ENCODE data around the gene AASDH.

Gene AASDH

DNA sequence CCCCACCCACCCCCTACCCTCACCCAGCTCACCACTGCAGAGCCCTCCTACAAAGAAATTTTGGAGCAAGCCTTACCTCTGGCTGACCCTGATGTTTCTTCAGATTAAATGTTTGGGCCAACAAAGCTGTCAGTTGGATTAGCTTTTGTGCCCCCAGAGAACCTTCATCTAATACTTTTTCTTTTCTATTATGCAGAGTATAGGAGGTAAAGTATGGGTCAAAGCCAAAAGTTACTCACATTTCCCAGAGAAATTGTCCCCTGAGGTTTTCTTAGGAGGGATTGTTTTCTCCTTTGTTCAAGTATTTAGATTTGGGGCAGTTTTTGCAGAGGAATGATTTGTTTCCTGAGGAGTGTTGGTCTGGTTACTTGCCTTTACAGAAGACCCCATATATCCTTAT, 69.5 kb downstream of the AASDH start:
- intact Hi-C loops (cut with micrococcal nuclease) = no loop called here
- Mint-ChIP-seq H3K9me3 (peaks cover 16% of the 10 kb centered on the region), H3K27me3 (no peaks in the 10 kb centered on the region), H3K4me1 (ENCODE audit: low read depth) (no peaks in the 10 kb centered on the region), H3K27ac (no peak overlapping the region), H3K4me3 (no peak overlapping the region), H3K36me3 (ENCODE audit: low read depth) (peaks cover 5% of the 10 kb centered on the region)

GRCh38 chr4:56316011-56316650, 71.2 kb downstream of the AASDH start:
- H3K4me3 Mint-ChIP-seq = no peak overlapping the region

DNA sequence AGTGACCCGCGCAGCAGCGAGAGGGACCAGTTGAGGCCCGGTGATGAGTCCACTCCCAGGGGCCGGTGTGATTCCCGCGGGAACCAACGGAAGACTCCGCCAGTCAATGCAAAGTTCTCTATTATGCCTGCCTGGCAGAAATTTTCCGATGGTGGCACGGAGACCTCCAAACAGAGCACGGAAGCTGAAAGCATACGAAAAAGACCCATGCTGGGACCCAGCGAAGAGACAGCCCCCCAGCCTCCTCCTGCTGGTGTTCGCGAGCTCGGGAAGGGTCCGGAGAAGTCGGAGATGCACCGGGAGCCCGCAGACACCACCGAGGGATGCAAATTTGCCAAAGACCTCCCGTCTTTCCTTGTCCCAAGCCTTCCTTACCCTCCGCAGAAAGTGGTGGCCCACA, 71.7 kb downstream of the AASDH start:
- no peak overlapping the region for H3K27ac Mint-ChIP-seq
- H3K36me3 Mint-ChIP-seq (ENCODE audit: low read depth) = peaks cover 5% of the 10 kb centered on the region
- H3K27me3 Mint-ChIP-seq = no peaks in the 10 kb centered on the region
- H3K9me3 Mint-ChIP-seq = peaks cover 16% of the 10 kb centered on the region
- no peak overlapping the region for H3K4me3 Mint-ChIP-seq
- no peaks in the 10 kb centered on the region for H3K4me1 Mint-ChIP-seq (ENCODE audit: low read depth)
- intact Hi-C loops (cut with micrococcal nuclease) = no loop called here

More at GRCh38 chr4:56316011-56316650, 71.2 kb downstream of the AASDH start:
- no peaks in the 10 kb centered on the region for H3K4me1 Mint-ChIP-seq (ENCODE audit: low read depth)
- intact Hi-C loops (cut with micrococcal nuclease) = no loop called here
- H3K27ac Mint-ChIP-seq = no peak overlapping the region
- H3K9me3 Mint-ChIP-seq = peaks cover 16% of the 10 kb centered on the region
- H3K36me3 Mint-ChIP-seq (ENCODE audit: low read depth) = peaks cover 5% of the 10 kb centered on the region
- no peaks in the 10 kb centered on the region for H3K27me3 Mint-ChIP-seq

- H3K27ac Mint-ChIP-seq = no peak overlapping the region
- H3K9me3 Mint-ChIP-seq = peaks cover 16% of the 10 kb centered on the region
- no peaks in the 10 kb centered on the region for H3K4me1 Mint-ChIP-seq (ENCODE audit: low read depth)
- H3K27me3 Mint-ChIP-seq = no peaks in the 10 kb centered on the region
- H3K4me3 Mint-ChIP-seq = no peak overlapping the region
- H3K36me3 Mint-ChIP-seq (ENCODE audit: low read depth) = peaks cover 5% of the 10 kb centered on the region
- intact Hi-C loops (cut with micrococcal nuclease) = no loop called here
These were observed 72.2 kb downstream of the AASDH start for GRCh38 chr4:56315041-56315440.

GRCh38 chr4:56314207-56314915, 72.9 kb downstream of the AASDH start:
- peaks cover 16% of the 10 kb centered on the region for H3K9me3 Mint-ChIP-seq
- H3K4me3 Mint-ChIP-seq = no peak overlapping the region
- H3K36me3 Mint-ChIP-seq (ENCODE audit: low read depth) = peaks cover 5% of the 10 kb centered on the region
- no peaks in the 10 kb centered on the region for H3K4me1 Mint-ChIP-seq (ENCODE audit: low read depth)
- no peak overlapping the region for H3K27ac Mint-ChIP-seq
- H3K27me3 Mint-ChIP-seq = no peaks in the 10 kb centered on the region
- intact Hi-C loops (cut with micrococcal nuclease) = no loop called here

DNA sequence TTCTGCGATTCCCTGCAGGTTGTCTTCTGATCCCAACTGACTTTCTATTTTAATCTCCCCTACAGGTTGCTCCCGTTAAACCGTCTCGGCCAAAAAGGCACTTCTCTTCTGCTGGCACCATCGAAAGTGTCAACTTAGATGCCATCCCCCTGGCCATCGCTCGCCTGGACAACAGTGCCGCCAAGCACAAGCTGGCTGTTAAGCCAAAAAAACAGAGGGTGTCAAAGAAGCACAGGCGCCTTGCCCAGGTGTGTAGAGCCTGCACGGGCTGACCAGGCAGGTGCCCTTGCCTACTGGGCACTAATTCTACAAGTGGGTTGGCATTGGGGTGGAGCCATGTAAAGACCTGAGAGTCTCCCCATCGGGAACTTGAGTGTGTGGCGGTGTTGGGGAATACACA, 74.2 kb downstream of the AASDH start:
- Mint-ChIP-seq H3K27ac (no peak overlapping the region), H3K4me1 (ENCODE audit: low read depth) (no peaks in the 10 kb centered on the region), H3K27me3 (no peaks in the 10 kb centered on the region), H3K4me3 (no peak overlapping the region), H3K36me3 (ENCODE audit: low read depth) (peaks cover 5% of the 10 kb centered on the region), H3K9me3 (peaks cover 16% of the 10 kb centered on the region)
- intact Hi-C loops (cut with micrococcal nuclease) = no loop called here

DNA sequence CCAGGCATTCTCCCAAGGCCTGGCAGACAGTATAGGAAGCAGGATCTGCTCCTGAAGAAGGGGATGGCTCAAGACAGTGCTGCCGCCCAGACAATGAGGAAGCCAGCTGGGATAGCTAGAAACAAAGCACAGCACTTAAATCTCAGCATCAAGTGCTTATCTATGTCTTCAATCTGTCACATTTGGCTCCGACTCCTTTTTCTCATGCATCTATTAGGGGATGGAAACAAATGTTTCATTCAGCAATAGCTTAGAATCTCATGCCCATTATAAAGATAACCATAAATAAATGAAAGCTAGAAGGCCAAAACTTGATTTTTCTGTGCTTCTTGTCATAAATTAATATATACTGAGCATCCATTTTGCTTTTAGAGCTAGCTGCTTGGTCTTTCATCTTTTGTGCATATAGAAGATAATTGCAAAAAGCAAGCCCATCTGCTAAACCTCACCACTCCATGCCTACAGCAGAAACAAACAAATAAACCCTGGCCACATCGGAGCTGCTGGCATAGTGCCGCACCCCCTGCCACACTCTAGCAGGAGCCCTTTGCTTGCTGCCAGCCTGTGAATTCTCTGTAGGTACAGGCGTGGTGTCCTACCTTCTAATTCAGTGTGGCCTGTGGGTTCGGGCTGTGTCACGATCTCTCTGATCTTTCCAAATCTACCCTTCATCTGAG, 75.9 kb downstream of the AASDH start:
- peaks cover 5% of the 10 kb centered on the region for H3K36me3 Mint-ChIP-seq (ENCODE audit: low read depth)
- H3K27me3 Mint-ChIP-seq = no peaks in the 10 kb centered on the region
- no peaks in the 10 kb centered on the region for H3K4me1 Mint-ChIP-seq (ENCODE audit: low read depth)
- H3K4me3 Mint-ChIP-seq = no peak overlapping the region
- intact Hi-C loops (cut with micrococcal nuclease) = no loop called here
- H3K27ac Mint-ChIP-seq = no peak overlapping the region
- peaks cover 16% of the 10 kb centered on the region for H3K9me3 Mint-ChIP-seq

DNA sequence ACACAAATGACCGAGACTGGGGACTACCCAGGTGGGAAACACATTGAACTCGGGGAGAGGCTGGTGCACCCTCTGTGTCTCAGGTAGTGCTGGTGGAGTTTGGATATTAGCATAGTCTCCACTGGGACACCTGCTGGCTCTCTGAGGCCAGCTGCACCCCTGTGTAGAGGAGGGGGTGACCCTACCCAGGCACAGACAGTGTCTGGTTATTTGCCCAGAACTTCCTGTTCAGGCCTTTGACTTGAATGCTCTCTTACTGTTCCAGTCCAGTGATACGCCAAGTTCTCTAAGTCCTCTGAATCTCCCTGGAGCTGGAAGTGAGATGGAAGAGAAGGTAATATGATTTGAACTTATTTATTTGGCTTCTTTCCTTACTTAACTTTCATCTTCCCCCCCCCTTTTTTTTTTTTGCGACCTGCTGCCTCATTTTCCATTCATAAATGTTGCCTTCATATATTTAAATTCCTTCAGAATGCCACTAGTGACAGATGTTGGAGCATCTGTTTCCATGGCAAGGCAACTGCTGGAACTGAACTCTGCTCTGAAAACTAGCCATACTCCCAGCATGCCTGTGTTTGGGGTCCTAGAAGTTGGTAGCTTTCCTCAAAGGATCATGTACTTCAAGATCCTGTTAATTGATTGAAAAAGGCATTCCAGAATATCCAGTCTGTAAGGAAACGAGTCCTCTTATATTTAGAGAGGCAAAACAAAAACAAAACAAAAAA, 76.7 kb downstream of the AASDH start:
- Mint-ChIP-seq H3K27me3 (no peaks in the 10 kb centered on the region), H3K9me3 (peaks cover 16% of the 10 kb centered on the region), H3K36me3 (ENCODE audit: low read depth) (peaks cover 5% of the 10 kb centered on the region), H3K4me3 (no peak overlapping the region), H3K27ac (no peak overlapping the region), H3K4me1 (ENCODE audit: low read depth) (no peaks in the 10 kb centered on the region)
- intact Hi-C loops (cut with micrococcal nuclease) = no loop called here

- Mint-ChIP-seq H3K4me1 (ENCODE audit: low read depth) (no peaks in the 10 kb centered on the region), H3K4me3 (no peak overlapping the region), H3K9me3 (no peaks in the 10 kb centered on the region), H3K27ac (no peak overlapping the region), H3K27me3 (no peaks in the 10 kb centered on the region), H3K36me3 (ENCODE audit: low read depth) (no peaks in the 10 kb centered on the region)
- intact Hi-C loops (cut with micrococcal nuclease) = no loop called here
These were observed 78.9 kb downstream of the AASDH start for GRCh38 chr4:56308384-56308783.

- no peaks in the 10 kb centered on the region for H3K27me3 Mint-ChIP-seq
- intact Hi-C loops (cut with micrococcal nuclease) = no loop called here
These were observed 79.9 kb downstream of the AASDH start for GRCh38 chr4:56307423-56307822.

GRCh38 chr4:56305390-56305789, 81.9 kb downstream of the AASDH start:
- H3K27me3 Mint-ChIP-seq = no peaks in the 10 kb centered on the region
- no peaks in the 10 kb centered on the region for H3K9me3 Mint-ChIP-seq
- no peaks in the 10 kb centered on the region for H3K36me3 Mint-ChIP-seq (ENCODE audit: low read depth)
- intact Hi-C loops (cut with micrococcal nuclease) = no loop called here
- H3K4me1 Mint-ChIP-seq (ENCODE audit: low read depth) = no peaks in the 10 kb centered on the region
- H3K4me3 Mint-ChIP-seq = no peak overlapping the region
- no peak overlapping the region for H3K27ac Mint-ChIP-seq

More at GRCh38 chr4:56307423-56307822, 79.9 kb downstream of the AASDH start:
- Mint-ChIP-seq H3K4me3 (no peak overlapping the region), H3K27ac (no peak overlapping the region), H3K9me3 (no peaks in the 10 kb centered on the region), H3K36me3 (ENCODE audit: low read depth) (no peaks in the 10 kb centered on the region), H3K4me1 (ENCODE audit: low read depth) (no peaks in the 10 kb centered on the region)

GRCh38 chr4:56303921-56304320, 83.4 kb downstream of the AASDH start:
- no peak overlapping the region for H3K27ac Mint-ChIP-seq
- no peaks in the 10 kb centered on the region for H3K9me3 Mint-ChIP-seq
- H3K36me3 Mint-ChIP-seq (ENCODE audit: low read depth) = no peaks in the 10 kb centered on the region
- no peaks in the 10 kb centered on the region for H3K4me1 Mint-ChIP-seq (ENCODE audit: low read depth)
- intact Hi-C loops (cut with micrococcal nuclease) = no loop called here
- no peaks in the 10 kb centered on the region for H3K27me3 Mint-ChIP-seq
- H3K4me3 Mint-ChIP-seq = no peak overlapping the region

DNA sequence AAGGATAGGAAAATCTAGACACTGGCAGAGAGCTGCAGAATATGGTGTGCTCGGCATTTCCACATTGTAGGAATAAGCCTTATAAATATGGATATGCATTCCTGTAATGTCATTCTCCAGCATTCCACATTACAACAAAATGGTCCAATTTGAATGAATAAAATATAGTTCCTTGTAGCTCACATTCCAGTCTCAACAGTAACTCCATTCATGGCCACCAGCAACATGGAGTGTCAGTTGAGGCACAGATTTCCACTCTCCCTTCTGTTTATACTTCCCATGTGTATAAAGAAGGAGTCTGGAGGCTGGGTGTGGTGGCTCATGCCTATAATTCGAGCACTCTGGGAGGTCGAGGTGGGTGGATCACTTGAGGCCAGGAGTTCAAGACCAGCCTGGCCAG, 84.5 kb downstream of the AASDH start:
- Mint-ChIP-seq H3K36me3 (ENCODE audit: low read depth) (no peaks in the 10 kb centered on the region), H3K9me3 (no peaks in the 10 kb centered on the region), H3K4me3 (no peak overlapping the region), H3K27ac (no peak overlapping the region), H3K4me1 (ENCODE audit: low read depth) (no peaks in the 10 kb centered on the region), H3K27me3 (no peaks in the 10 kb centered on the region)
- intact Hi-C loops (cut with micrococcal nuclease) = no loop called here

- H3K4me3 Mint-ChIP-seq = no peak overlapping the region
- no peaks in the 10 kb centered on the region for H3K27me3 Mint-ChIP-seq
- no peaks in the 10 kb centered on the region for H3K36me3 Mint-ChIP-seq (ENCODE audit: low read depth)
- H3K4me1 Mint-ChIP-seq (ENCODE audit: low read depth) = no peaks in the 10 kb centered on the region
- no peaks in the 10 kb centered on the region for H3K9me3 Mint-ChIP-seq
- H3K27ac Mint-ChIP-seq = no peak overlapping the region
- intact Hi-C loops (cut with micrococcal nuclease) = no loop called here
These were observed 85.2 kb downstream of the AASDH start for GRCh38 chr4:56301997-56302496.

All from dendritic cell treated with granulocyte-macrophage colony-stimulating factor and Interleukin-4, amounts not matched to agents 40 ng/mL and 50 ng/mL, for 4 days (primary cell).